H1 (cell line): ENCODE measurements around the gene ARHGAP26.

ENCODE experiments used
- ATF2 ChIP-seq: IDR thresholded peaks from 2 replicates; pipeline ENCODE4 v1.6.1; 2012; ENCODE audit warnings: low read length, inconsistent platforms
- CHD2 ChIP-seq: IDR thresholded peaks from 2 replicates; pipeline ENCODE4 v1.6.1; 2012; ENCODE audit warnings: low read length, improper control_type of control experiment
- CTCF ChIP-seq, 3 experiments: IDR thresholded peaks; 1 replicate in 2 of 3; 2 replicates in 1 of 3; pipeline versions ENCODE4 v1.5.1 to v1.6.1; 2011; ENCODE audit warnings: low read length in 3 of 3, mild to moderate bottlenecking in 3 of 3, inconsistent platforms in 2 of 3, low read depth in 1 of 3, moderate library complexity in 1 of 3; ENCODE audit not compliant: insufficient read depth in 1 of 3; ENCODE audit errors: control extremely low read depth in 1 of 3
- EP300 ChIP-seq, 2 experiments: IDR thresholded peaks; 1 replicate in 1 of 2; 2 replicates in 1 of 2; pipeline ENCODE4 v1.6.1; 2011 to 2012; ENCODE audit warnings: low read depth in 2 of 2, low read length in 2 of 2, mild to moderate bottlenecking in 2 of 2, borderline replicate concordance in 1 of 2, inconsistent platforms in 1 of 2, moderate library complexity in 1 of 2
- EZH2 ChIP-seq: fragments of 200-600 bp; sonication (generic); IDR thresholded peaks from 2 replicates; pipeline ENCODE4 v1.7.1; 2012; ENCODE audit warnings: low read depth, mild to moderate bottlenecking, moderate library complexity, low read length, inconsistent platforms; ENCODE audit not compliant: severe bottlenecking
- FOSL1 ChIP-seq: IDR thresholded peaks from 2 replicates; pipeline ENCODE4 v1.6.1; 2011; ENCODE audit warnings: mild to moderate bottlenecking, low read depth, low read length, moderate library complexity; ENCODE audit not compliant: insufficient read depth
- POLR2A ChIP-seq, 2 experiments: IDR thresholded peaks; 1 replicate in 1 of 2; 2 replicates in 1 of 2; pipeline ENCODE4 v1.6.1; 2011; ENCODE audit warnings: low read depth in 2 of 2, low read length in 2 of 2, mild to moderate bottlenecking in 2 of 2; ENCODE audit errors: control extremely low read depth in 1 of 2
- POLR2AphosphoS5 ChIP-seq: IDR thresholded peaks from 2 replicates; pipeline ENCODE4 v1.6.1; 2011; ENCODE audit warnings: low read depth, low read length
- RAD21 ChIP-seq, 2 experiments: IDR thresholded peaks in 1 of 2; conservative IDR thresholded peaks in 1 of 2; 2 replicates each; pipeline ENCODE4 v1.6.1; 2011; ENCODE audit warnings: low read depth in 2 of 2, low read length in 2 of 2, improper control_type of control experiment in 1 of 2, inconsistent platforms in 1 of 2, mild to moderate bottlenecking in 1 of 2, moderate library complexity in 1 of 2
- RNF2 ChIP-seq: fragments of 200-900, 300-1000 bp; sonication (generic); IDR thresholded peaks from 2 replicates; pipeline ENCODE4 v1.7.1; 2016; ENCODE audit warnings: borderline replicate concordance, low read depth, mild to moderate bottlenecking, antibody characterized with exemption, low read length; ENCODE audit not compliant: poor library complexity, severe bottlenecking; ENCODE audit errors: missing control alignments
- TCF12 ChIP-seq: IDR thresholded peaks from 2 replicates; pipeline ENCODE4 v1.6.1; 2011; ENCODE audit warnings: low read depth, mild to moderate bottlenecking, low read length
- YY1 ChIP-seq: IDR thresholded peaks from 2 replicates; pipeline ENCODE4 v1.6.1; 2011; ENCODE audit warnings: low read depth, mild to moderate bottlenecking, low read length

GRCh38 chr5:142874540-142874939 lies 104.4 kb downstream of the ARHGAP26 start:
- TF ChIP-seq CHD2 = no peak
- TF ChIP-seq RAD21 (IDR thresholded peaks at IDR 0.05 in 1 of 2, conservative IDR thresholded peaks at IDR 0.05 in 1 of 2; ENCODE audit: low read depth in 2 of 2, low read length in 2 of 2) = no peak
- no peak for TF ChIP-seq YY1
- no peak for TF ChIP-seq POLR2AphosphoS5
- no peak for TF ChIP-seq POLR2A (IDR thresholded peaks at IDR 0.05; ENCODE audit: control extremely low read depth in 1 of 2, low read depth in 2 of 2, low read length in 2 of 2)
- no peak for TF ChIP-seq TCF12
- no peak for TF ChIP-seq CTCF (IDR thresholded peaks at IDR 0.05; ENCODE audit: control extremely low read depth in 1 of 3, insufficient read depth in 1 of 3, low read depth in 1 of 3, low read length in 3 of 3)
- TF ChIP-seq FOSL1 = no peak
- TF ChIP-seq EZH2 = no peak
- TF ChIP-seq EP300 (IDR thresholded peaks at IDR 0.05; ENCODE audit: borderline replicate concordance in 1 of 2, low read depth in 2 of 2, low read length in 2 of 2) = no peak
- TF ChIP-seq ATF2 = no peak
- no peak for TF ChIP-seq RNF2
